Fibroblast of skin of abdomen (primary cell): ENCODE measurements around the gene MSANTD3.
A peak's percentile ranks its signal among the peaks of the same experiment; 100 is the strongest.
"Not testable (repeated sequence)": the region's sequence is repeated elsewhere in the genome, so short reads cannot be mapped to it uniquely, and the experiment has no call there.

Source experiments
- DNase-seq: peaks from one replicate; pipeline ENCODE4 v3.0.0-alpha.2; 2013

The MSANTD3 gene

DNA sequence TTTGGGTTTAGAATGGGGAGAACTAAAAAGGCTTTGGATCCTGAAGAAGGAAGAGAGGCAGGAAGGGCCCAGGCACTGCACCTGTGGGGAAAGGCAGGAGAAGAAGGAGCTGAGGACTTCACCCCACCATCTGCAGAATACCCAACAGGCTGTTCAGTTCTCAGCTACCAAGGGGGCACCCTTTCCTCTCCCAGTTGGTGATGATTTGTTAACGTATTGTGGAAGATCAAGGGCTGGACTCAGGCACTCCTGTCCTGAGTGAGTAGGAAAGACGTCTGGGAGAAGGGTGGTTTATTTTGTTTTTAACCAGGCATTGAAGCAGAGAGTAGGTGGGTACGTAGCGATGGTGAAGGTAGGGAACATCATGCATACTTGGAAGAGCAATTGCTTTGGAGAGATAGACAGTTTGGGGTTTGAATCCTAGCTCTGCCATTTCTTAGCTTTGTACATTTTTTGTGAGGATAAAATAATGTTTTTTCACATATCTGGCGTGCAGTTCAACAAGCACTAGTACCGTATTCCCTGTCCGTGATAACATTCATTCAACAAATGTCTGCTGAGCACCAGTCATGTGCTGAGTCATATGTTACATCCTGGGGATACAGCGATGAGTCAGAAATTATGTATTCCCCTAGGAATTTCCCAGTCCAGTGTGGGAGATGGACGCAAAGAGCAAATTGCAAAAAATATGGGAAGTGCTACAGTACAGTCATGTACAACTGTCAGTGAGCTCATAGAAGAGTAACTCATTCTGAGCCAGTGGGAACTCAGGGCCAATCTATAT is 2.1 kb downstream of the MSANTD3 start:
- DNase-seq, result peak; percentile 99

DNA sequence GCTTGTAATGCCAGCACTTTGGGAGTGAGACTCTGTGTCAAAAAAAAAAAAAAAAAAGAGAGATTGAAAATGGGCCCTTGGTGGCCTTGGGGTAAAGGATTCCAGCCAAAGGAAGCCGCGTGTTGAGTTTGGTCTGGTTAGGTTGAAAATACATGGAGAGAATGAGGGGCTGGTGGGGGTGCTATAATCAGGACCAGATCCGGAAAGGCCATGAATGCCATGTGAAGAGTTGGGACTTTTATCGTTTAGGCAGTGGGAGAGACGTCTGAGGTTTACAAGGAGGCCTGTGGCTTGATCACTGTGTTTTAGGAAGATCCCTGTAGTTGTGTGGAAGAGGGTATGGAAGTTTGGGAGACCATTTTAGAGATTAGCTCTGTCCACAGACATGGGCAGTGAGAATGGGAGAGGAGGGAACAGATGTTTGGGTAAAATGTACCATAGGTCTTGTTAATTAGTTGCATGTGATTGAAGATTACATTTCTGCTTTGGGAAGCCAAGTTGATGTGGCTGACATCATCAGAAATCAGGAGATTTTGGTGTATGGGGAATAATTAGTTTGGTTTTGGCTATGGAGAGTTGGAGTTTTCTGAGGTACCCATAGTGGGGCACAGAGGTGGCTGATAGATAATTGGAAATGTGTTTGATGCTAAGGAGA is 3.5 kb downstream of the MSANTD3 start:
- DNase-seq, result peak; percentile 54

DNA sequence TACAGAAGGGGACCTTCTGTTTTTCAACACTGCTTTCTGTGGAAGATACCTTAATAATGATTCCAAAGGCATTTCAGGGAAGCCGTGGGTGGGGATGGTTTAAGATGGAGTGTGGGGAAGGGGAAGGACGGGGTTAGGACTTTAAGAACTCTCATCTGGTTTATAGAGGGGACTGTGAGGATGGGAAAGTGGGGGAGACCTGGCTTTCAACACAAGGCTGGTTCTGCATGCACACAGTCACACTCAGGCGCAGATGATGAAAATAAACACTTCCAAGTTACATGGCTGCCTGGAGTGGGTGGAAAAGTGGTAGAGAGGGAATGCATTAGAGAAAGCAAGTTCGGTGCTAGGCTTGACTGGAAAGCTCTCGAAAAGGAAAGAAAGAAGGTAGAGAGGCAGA is 4.9 kb downstream of the MSANTD3 start:
- no peak for DNase-seq

DNA sequence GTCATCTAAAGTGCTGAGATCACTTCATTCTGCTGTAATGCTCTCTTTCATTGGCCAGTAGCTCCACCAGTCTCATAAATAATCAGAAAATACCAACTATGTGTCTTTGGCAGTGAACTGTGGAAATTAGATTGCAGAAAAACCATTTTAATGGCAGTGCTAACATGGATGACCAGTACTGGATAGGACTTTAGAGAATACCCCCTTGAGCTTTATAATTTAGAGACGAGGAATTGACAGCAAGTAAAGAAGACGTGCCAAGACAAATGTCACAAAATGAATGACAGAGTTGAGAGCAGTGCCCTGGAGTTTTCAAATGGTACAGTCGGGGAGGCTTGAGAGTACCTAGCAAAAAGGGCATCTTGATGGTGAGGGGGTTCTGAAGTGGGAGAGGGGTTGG is 5.8 kb downstream of the MSANTD3 start:
- no peak for DNase-seq

DNA sequence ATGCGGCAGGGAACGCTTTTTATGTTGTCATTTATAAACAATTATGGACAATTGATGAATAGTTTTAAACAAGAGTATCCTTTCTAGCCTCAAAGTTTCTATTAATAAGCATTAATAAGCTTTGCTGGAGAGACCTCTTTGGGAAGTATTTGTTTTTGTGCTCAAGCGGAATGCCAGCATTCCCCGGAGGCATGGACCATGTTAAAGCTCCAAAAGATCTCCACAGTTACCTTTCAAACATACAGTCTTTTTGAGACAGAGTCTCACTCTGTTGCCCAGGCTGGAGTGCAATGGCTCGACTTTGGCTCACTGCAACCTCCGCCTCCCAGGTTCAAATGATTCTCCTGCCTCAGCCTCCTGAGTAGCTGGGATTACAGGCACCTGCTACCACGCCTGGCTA is 9.6 kb downstream of the MSANTD3 start:
- no peak for DNase-seq

DNA sequence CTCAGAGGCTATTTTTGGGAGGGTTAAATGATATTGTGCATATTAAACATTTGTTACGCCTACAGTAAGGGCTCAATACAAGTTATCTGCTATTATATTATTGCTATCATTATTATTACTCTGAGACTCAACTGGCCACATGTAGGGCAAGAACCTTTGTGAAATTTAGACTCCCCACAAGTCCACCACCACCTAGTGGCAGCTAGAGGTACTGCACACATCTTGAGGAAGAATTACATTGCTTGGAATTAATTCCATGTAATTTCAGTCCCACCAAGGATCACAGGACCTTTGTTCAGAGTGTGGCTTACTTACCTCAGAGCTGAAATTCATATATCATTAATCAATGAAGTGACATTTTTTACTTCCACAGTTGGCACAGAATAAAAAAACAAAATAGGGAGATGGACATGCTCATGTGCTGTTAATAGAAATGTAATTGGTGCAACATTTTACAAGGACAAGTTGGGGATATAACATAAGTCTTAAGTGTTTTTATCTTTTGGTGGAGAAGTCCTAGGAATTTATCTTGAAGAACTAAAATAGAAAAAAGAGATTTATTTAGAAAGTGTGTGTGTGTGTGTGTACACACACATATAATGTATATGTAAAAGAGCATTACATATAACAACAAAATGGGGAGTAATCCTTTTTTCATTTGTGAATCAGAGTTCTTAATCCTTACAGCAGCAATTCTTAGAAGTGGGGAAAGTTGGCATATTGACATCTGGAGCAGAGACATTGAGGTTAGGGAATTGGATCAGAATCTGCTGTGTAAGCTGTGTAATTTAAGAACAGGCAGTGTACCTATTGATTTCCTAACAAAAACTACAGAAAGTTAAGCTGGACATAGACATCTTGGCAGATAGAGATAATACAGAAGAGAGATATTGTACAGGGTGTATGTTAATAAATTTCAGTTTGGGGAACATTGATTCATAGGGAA is 11.2 kb downstream of the MSANTD3 start:
- peak; percentile 73 for DNase-seq

DNA sequence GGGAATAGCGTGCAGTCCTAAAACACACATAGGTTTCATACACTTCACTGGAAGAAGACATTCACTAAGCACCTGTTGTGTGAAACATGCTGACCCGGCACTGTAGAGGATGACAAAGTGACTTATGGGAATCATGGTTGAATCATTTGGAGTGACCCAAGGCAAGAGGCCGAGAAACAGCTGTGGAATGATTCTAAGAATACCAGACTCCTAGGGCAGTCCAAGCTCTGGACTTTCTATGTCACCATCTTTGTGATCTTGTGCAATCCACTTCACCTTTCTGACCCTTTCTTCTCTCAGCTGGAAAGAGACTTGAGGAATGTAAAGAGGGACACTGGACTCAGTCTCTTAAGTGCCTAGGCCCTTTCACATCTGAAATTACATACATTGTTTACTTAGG is 13.1 kb downstream of the MSANTD3 start:
- DNase-seq, result no peak

DNA sequence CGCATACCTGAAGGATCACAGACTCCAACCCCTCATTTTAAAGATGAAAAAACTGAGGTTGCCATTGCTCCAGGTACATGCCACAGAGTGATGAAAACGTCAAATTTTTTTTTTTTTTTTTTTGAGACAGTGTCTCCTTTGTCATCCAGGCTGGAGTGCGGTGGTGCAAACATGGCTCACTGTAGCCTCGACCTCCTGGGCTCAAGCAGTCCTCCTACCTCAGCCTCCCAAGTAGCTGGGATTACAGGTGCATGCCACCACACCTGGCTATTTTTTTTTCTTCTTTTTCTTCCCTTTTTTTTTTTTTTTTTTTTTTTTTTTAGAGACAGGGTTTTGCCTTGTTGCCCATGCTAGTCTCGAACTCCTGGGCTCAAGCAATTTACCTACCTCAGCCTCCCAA is 13.5 kb downstream of the MSANTD3 start:
- DNase-seq, result not testable (repeated sequence)

DNA sequence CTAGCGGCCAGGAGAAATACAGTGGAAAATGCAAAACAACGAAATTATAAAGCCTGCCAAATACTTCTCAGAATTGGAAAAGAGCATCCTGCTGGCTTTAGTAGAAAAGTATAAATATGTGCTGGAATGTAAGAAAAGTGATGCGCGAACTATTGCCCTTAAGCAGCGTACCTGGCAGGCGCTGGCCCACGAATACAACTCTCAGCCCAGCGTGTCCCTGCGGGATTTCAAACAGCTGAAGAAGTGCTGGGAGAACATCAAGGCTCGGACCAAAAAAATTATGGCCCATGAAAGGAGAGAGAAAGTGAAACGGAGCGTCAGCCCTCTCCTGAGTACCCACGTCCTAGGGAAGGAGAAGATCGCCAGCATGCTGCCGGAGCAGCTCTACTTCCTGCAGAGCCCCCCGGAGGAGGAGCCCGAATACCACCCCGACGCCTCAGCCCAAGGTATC is 15.0 kb downstream of the MSANTD3 start:
- no peak for DNase-seq

DNA sequence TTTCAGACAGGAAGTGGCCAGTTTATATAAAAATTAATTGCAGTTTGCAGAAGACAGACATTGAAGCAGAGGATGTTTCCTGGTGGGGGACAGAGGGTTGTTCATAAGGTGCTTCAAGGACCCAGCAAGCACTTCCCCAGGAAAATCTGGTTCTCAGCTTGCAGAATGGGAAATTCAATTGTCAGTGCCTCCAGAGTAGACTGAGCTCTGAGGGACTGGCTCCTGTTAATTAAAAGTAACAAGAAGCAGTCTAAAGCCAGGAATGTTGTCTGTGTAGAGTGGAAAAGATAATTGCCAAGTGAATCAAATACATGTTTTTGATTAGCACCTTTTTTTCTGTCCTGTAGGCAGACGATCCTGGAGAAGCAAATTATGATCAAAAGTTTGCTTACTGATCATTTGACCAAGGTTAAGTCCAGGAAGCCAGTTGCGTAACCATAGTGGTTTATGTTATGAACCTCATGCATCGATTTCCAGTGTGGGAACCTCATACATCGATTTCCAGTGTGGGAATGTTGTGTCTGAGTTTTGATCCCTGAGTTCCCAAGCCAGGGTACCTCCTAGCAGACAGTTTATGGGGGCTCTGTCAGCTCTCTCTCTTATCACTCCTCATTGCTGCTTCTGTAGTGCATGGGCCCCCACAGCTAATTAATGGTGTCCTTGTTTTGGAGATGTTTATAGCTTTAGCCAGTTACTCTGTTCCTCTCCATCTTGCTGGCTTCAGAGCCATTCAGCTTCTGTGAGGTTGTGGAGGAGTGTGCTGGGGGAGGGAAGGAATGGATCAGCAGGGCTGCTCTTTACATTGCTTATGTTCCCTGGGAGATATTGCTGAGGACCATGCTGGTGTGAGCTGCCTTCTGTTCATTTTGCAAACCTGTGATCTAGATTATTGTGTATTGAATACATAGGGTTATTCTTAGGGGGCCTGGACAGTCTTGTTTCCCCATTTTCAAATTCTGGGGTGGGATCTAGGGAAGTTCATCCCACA is 17.1 kb downstream of the MSANTD3 start:
- no peak for DNase-seq

DNA sequence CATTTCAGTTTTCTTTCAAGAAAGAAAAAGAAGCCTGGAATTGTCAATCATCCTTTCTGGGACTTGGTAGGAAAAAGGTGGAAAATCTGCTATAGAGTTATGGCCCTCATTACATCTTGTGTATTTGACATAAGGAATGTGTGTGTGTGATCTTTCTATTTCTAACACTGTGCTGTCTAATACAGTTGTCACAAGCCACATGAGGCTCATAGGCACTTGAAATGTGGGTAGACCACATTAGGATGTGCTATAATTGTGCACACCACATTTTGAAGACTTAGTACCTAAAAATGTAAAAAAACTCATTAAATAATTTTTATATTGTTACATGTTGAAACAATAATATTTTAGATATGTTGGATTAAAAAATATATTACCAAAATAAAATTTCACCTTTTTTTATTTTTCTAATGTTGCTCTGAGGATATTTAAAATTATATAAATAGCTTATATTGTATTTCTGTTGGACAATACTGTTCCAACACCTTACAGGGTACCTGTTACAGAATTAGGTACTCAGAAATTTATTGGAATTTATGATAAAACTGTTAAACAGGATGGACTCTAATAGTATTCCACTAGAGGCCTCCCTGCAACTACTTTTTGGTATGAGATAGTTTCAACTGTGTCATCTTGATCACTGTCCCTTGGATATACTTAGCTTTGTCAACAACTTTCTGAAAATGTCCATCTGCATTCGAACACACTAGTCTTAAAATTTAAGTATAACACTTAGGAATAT is 18.4 kb downstream of the MSANTD3 start:
- DNase-seq, result no peak

DNA sequence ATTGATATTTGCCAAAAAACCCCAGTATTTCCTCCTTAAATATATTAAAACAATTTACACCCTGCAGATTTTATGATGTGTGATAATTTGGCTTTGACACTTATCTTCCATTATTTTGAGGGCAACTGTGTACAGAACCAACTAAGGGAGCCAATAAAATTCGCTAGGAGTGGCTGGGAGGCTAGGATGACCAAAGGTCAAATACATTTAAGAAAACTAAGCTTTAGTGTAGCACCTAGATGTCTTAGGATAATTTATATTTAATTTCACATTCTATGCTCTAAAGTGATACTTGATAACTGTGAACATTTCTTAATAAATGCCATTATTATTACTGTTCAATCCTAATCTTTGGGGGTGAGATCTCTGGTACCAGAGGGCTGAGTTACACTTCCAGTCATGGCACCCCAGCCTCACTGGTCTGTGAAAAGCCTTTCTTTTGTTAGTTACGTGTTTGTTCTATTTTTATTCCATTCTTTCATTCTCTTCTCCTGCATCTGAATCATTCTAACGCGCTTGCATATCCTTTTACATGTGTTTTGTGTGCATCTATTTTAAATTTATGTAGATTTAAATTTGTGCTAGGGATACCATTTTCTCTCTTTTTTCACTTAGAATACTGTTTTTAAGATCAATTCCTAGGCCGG is 19.1 kb downstream of the MSANTD3 start:
- DNase-seq, result no peak

DNA sequence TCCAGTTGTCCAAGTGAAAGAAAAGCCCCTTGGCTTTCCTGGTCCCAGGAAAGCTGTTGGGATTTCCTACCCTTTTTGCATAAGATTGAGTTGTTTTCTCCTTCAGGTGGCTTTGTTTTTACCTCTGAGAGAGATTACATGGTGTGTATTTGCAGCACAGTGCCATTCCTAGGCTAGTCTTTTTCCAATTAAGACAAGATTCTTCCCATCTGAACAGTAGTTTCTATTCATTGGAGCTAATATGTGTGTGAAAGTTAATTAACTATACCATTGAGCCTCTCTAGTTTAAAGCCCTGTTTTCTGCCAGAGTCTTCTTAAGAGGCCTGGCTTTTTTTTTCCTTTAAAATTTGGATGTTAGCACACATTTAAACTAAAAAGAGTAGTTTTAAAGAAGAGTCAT is 20.1 kb downstream of the MSANTD3 start:
- DNase-seq, result no peak

DNA sequence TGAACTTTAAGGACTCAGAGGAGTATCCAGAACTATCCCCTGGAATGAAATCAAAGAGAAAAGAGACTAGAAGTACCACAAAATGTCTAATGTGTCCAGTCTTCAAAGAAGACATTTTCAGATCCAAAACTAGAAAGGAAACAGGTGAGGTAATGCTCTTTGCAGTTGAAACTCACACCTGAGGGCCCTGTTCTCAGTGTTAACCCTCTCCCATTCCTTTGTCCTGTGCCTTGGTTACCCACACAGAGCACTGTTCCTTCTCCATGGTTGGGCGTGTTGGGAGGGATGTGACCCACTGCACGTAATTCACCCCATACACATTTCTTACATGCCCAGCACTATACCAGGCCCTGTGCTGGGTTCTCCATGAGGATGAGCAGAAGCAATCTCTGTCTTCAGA is 21.3 kb downstream of the MSANTD3 start:
- no peak for DNase-seq

DNA sequence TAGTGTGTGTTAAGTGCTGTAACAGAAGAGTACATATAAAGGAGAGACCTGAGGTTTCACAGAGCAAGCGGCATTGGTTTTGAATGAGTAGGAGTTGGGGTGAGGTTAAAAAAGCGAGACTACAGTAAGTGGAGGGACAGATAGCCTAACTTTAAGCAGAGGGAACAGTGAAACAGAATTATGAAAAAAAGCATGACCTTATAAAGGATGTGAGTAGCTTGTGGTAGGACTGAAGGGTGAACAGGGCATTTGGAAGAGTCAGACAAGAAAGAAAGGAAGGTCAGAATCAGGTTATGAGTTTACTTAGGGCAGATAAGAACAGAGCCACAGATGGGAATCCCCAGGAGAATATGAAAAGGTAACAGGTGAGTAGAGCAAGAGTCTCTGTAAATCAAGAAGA is 22.5 kb downstream of the MSANTD3 start:
- no peak for DNase-seq

DNA sequence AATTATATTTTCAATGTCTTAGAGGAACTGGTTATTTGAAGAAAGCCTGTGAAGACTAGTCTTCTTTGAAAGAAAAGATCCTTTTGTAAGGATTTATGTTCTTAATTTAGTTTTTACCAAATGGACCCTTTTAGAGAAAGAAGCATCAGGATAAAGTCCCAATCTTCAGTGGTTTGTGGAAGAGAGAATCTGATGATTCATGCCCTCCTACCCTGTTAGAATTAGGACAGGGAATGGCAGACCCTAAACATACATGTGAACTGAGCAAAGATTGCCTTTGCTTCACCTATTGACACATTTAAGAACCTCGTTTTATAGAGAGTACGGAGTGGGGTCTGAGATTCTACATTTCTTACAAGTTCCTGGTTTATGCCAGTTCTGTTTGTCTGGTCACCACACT is 26.0 kb downstream of the MSANTD3 start:
- DNase-seq, result no peak

DNA sequence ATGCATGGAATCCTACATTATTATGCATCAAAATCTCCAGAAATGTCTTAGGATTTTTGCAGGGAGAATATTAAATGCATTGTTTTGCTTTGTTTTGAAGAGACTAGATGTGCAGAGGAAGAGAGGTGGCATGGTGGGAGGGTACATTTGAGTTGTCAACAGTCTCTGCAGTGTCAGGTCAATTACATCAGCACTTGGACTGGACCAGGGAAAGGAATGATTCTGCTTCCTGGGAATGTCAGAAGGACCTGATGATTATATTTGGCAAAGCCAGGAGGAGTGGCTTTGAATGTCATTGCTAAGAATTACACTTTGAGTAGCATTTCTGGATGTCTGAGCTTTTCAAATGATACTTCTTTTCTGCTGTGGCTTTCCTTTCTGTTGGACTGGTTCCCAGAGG is 28.5 kb downstream of the MSANTD3 start:
- peak; percentile 54 for DNase-seq

DNA sequence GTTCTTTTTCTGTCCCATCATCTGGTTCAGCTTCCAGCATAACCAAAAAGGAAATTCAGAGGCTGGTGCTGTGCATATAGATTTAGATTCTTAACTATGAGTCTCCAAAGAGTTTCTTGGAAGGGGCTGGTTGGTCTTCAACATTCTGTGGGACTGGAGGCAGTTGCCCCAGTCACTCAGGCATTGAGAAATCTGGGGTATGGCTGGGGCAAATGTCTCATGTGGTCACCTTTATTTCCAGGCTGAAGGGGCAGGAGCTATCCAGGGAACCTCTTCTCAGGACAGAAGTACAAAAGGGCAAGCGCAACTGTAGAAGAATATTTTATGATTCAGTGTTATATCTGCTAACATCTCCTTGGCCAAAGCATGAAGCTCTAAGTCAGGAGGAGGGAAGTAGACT is 30.6 kb downstream of the MSANTD3 start:
- no peak for DNase-seq

DNA sequence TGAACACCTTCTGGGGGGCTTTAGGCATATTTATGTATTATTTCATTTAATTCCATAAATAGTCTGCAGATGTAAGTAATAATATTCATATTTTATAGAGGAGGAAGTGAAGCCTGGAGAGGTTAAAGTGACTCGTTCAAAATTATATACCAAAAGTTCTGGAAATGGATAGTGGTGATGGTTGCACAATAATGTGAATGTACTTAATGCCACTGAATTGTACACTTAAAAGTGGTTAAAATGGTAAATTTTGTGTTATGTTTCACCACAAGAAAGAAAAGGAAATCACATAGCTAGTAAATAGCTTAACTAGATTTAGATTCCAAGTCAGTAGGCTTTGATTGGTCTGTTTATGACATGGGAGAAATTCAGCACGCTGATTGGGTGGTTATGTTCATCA is 33.0 kb downstream of the MSANTD3 start:
- DNase-seq, result no peak

DNA sequence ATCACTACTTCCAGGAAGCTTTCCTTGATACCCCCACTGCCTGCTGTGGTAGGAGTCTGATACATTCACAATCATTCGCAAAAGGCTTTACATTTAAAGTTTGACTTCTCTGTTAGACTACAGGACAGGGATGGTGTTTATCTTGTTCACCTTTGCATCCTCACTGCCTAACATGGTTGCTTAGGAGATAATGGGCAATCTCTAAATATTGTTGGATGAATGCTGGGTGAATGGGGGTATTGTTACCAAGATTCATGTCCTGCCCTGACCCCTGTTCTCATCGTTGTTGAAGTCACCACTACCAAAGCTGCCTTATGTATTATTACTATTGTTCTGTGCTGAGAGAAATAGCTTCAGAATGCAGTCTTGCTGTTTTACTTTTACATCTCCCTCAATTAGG is 38.3 kb downstream of the MSANTD3 start:
- no peak for DNase-seq

DNA sequence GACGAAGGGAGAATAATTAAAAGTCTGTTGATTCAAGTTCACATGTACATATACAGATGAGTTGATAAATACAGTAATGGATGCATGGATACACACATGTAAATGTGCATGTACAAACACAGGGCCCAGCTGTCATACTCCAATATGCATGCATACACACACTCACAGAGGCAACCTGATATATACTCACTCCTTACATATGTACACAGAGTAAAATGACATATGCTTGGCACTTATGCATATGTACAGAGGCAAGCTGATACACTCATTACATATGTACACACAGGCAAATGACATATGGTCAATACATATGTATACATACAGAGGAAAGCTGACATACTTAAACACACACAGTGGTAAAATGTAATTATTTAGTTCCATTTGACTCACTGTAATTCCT is 38.8 kb downstream of the MSANTD3 start:
- no peak for DNase-seq
